NCI-H82 (cell line): ENCODE measurements around the gene RNF151.
"Not testable (repeated sequence)": the region's sequence is repeated elsewhere in the genome, so short reads cannot be mapped to it uniquely, and the experiment has no call there.

Experiments
- DNase-seq: peaks from one replicate; lab custom pipeline; 2025; lab: John Stamatoyannopoulos, UW

RNF151 gene

DNA sequence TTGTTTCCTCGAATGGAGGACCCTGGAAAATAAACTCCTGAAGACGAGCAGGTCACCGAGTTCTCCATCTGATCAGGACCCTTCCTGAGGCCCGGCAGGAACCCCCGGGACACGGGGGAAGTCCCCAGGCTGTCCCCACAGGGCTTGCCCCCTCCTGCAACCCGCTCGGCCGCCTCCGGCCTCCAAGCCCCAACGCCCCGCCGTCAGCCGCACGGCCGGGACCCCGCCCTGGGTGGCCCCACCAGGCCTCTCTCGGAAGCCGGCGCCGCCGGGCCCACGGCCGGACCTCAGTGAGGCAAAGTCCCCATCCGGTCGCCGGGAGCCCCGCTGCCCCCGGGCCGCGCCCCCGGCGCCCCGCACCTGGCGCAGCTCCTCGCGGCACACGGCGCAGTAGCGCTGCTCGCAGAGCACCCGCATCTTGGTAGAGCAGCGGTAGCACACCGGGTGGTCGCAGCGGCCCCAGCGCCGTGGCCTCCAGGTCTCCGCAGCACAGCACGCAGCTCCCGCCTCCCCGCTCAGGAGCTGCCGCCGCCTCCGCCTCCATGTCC lies 42.6 kb downstream of the RNF151 start:
- no peak for DNase-seq

DNA sequence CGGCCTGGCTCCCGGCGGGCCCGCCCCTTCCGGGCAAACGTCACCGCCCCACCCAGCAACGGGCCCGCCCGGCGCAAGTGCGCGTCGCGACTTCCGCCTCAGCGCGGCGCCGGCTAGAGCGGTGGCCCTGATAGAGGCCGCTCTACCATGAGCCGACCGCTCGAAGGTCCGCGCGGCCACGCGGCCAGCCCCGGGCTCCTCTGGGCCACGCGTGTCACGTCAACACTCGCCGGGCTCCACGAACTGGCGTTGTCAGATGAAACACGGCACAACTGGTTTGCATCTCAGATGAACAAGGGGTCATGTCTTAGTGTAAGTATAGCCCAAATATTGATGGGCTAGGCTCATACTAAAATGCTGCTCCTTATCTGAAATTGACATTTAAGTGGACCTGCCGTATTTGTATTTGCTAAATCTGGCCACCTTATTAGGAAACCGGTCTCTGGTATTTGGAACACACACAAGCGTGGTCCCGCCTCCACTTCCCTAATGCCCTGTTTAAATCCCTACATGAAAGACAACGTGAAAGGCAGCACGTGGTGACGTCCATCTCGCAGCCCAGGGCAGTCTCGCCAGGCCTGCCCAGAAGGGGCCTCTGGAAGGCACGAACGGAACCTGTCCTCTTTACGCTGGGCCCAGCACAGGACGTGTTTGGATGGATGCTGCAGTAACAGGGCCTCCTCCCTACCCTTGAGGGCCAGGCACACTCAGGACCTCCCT lies 43.3 kb downstream of the RNF151 start, which contains the start of gene ZNF598:
Gene ZNF598, minus strand, starts transcription at position 31 of the 720 bp plus-strand sequence.
- DNase-seq, result peak; percentile 91

GRCh38 chr16:2011726-2012125 lies 45.1 kb downstream of the RNF151 start:
- DNase-seq, result not testable (repeated sequence)

- no peak for DNase-seq
Measured at GRCh38 chr16:2013527-2013926, 46.9 kb downstream of the RNF151 start.

GRCh38 chr16:2015117-2015946 lies 48.7 kb downstream of the RNF151 start:
- DNase-seq, result peak; percentile 92

DNA sequence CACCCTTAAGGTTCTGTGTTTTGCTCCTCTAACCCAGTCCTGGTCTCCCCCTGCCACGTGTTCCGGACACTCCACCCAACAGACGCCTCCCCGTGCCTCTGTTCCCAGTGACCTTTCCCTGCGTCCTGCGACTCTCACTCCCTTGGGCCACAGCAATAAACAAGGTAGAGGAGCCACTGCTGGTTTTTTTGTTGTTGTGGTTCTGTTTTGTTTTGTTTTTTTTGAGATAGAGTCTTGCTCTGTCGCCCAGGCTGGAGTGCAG lies 49.2 kb downstream of the RNF151 start:
- DNase-seq, result no peak

- DNase-seq, result peak; percentile 63
Measured at GRCh38 chr16:2016407-2016922, 49.8 kb downstream of the RNF151 start.
